SW480 (cell line): Measurements from ENCODE around the gene ASB18.

Experiments
- DNase-seq: peaks from one replicate; pipeline ENCODE4 v3.0.0-alpha.2; 2016; ENCODE audit warnings: low spot score

The ASB18 gene

DNA sequence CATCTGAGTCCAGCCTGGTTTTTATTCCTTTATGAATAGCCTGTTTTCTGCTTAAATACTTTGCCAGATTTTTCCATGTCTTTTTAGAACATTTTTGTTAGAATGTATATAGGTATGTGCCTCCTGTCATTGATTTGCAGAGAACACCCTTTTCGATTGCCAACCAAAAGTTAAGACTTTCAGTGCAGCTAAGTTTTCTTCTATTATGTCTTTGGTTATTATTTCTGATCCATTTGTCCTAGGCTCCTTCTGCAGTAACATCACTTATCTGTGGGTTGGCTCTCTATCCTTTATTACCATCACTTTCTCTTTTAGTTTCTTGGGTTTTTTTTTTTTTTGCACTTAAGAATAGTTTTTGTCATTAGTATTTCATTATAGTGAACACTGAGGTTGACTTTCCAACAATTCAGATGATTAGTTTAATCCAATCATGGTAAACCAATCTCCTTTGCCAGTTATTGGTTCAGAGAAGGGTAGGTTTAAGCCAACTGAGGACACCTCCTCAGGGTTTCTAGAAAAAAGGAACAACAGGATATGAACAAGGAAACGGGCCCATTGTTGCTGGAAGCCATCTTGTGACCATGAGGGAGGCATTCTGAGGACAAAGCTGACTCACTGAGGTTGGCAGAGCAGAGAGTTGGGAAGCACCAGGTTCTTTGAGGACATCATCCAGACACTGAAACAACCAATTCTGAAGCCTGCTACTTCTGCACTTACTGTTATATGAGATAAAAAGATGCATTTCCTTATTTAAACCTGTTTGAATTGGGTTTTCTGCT is 58.1 kb downstream of the ASB18 start:
- DNase-seq, result no peak

DNA sequence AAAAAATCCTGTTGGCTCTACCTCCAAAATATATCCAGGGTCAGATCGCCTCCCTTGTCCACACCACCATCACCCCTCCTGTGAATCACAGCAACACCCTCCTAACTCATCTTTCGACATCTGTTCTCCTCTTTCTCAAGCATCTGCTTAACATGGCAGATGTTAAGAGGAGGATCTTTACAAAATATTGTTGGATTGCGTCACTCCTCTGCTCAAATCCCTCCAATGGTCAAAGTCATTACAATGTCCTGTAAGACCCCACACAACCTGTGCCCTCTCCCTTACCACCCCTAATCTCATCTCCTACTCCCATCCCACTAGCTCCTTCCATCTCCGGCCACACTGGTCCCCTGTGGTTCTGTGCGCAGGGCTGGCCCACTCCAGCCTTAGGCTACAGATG is 59.3 kb downstream of the ASB18 start:
- DNase-seq, result no peak

DNA sequence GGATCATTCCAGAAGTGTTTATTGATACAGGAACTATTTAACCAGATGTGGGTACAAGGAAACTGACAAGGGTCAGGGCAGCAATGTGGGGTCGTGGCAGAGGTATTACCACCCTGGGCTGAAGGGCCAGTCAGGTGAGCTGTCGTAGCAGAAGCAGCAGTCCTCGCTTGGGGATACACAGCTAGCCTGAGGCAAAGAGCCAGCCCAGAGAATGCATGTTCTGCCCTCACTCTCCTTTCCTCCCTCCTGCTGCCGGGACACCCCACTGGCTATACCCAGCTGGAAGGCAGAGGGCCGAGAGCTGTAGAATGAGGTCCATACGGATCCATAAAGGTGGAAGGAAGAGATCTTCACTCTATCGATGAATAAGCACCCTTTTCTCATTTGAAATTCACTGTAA is 63.8 kb downstream of the ASB18 start:
- DNase-seq, result no peak

DNA sequence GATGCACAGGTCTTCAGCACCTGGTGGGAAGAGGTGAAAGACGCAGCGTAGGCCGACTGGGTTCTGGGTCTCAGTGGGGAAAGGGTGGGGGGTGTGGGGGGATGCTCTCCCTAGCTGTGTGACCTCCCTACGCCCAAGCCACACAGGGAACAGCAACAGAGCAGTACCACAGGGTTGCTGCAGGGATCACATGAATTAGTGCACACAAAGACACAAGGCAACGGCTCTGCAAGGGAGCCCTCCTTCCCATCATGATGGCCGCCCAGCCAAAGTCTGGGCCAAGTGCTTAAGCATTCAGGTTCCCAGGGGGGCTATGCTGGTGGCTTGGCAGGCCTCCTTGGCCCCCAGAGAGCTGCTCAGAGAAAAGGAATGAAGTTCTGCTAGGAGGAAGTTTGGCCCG is 67.8 kb downstream of the ASB18 start:
- no peak for DNase-seq

DNA sequence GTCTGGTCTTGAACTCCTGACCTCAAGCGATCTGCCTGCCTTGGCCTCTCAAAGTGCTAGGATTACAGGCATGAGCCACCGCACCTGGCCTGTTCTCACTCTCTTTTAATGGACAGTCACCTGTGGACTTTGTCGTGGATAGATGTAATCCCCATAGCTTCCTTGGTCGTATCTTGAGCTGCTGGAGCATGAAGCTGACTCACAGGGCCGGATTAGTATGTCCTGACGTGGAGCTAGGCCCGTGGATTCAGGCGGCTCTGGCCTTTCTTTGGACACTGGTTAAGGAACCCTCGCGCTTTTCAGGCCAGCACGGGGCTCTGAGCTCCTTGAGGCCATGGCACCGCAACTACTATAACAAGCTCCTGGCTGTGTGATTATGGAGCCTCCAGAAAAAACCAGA is 68.5 kb downstream of the ASB18 start:
- DNase-seq, result no peak

DNA sequence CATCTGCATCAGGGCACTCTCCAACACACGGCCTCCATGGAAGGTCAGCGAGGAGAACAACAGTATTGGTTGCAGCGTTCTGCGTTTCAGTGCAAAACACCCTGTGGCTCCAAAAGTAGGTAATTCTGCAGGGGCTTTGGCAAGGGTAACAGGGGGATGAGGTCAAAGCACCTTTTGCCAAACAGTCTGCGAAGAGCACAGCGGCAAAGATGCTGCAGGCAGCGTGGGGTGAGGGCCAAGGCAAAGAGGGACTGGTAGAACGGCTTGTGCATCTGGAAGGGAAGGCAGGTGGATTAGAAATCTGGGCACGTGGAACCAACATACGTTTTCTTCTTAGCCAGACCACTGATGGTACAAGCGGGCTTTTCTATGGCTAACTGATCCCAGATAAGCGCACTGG is 69.4 kb downstream of the ASB18 start:
- no peak for DNase-seq

DNA sequence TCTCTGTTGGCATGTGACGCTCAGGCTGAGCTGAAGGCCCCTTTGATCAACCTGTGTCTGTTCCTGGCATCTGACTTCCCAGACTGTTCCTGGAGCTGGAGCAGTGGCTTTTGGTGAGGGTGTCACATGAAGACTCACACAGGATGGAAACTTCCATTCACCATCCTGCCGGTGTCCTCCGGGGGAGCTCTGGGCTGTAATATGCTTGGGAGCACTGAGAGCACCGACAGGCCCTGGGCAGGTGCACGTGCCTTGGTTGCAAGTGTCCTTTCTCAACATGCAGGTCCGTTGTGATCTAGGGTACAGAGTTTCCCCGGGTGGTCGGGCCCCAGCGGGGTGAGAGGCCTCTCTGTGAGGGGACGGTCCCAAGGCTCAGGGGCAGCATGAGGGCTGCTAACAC is 71.2 kb downstream of the ASB18 start:
- no peak for DNase-seq

DNA sequence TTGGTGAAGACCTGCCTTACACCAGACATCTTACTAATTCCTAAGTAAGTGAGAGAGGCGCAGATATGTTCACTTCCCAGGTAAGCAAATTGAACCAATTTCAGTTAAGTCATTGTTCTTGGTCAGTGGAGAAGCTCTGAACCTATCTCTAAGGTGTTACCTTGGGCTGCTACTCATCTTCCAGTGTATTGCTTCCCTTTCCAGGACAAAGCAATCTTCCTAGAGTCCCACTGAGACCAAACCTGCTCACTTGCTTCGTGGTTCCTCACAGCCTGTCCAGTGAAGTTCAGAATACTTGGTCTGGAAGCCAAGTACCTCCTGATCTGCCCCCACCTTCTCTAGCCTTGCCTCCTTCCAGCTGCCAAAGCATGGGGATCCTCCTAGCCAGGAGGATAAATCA is 73.5 kb downstream of the ASB18 start:
- DNase-seq, result no peak

DNA sequence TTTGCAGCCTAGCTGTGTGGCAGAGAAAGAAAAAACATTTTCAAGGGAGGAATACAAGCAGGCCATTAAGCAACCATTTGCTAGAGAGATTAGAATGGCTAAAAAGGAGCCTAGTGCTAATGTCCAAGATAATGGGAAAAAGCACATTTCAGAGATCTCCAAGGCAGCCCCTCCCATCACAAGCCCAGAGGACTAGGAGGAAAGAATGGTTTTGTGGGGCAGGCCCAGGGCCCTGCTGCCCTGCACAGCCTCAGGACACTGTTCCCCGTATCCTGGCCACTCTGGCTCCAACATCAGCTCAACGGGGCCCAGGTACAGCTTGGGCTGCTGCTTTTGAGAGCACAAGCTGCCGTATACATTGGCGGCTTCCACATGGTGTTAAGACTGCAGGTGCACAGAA is 79.5 kb downstream of the ASB18 start:
- DNase-seq, result no peak

DNA sequence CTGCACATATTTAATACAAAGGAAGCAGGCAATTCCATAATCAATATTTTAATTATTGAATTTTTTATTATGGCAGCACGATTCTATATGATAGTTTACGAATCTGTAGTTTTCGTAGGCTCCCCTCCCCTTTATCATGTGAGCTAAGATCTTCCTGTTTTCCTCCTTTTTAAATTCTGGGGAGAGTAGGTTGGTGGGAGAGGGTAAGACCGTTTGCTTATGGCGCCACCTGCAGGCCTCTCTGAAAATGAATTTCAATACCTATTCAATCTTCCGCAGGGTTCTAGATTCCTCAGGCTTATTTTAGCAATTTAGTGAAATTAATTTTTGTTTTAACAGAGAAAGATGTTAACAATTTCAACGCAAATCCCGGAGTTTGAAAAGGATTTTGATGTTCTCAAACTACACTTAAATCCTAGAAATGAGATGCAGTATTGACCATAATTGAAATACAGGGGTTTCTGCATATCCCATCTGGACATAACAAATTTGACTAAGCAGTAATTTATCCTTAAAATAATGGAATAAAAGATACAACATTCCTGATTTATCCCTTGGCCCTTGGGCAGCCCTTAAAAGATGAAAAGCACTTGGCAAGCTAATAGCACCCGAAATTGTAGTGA is 83.3 kb downstream of the ASB18 start:
- DNase-seq, result peak; percentile 56

DNA sequence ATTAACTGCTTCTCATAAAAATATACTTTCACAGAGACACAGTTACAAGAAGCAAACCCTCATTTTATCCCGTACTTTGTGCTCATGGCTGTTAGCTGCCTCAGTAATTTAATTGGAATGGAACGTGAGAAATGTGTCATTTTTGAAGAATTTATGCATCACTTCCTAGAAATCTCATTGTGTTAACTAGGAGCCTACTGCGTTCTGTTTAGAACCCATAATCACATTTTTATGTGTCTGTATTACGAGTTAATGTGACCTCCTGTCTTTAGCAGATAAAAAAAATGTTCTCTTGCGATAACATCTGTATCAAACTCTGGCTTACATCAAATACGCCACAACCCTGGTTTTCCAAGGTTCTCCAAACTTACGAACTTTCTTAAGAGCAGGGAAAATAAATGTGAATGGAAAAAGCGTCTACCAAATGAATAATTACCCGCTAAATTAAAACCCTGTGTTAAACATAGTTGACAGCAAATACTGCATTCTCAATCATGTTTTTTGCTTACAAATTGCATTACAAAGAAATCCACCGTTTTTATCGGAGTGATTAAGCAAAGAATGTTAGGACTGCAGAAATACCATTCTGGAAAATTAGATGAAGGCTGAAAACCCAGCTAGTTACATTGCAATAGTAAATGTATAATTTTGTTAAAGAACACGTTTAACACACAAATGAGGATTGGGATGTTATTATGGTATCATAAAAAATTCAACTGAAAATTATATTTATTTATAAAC is 84.0 kb downstream of the ASB18 start:
- DNase-seq, result peak; percentile 10

DNA sequence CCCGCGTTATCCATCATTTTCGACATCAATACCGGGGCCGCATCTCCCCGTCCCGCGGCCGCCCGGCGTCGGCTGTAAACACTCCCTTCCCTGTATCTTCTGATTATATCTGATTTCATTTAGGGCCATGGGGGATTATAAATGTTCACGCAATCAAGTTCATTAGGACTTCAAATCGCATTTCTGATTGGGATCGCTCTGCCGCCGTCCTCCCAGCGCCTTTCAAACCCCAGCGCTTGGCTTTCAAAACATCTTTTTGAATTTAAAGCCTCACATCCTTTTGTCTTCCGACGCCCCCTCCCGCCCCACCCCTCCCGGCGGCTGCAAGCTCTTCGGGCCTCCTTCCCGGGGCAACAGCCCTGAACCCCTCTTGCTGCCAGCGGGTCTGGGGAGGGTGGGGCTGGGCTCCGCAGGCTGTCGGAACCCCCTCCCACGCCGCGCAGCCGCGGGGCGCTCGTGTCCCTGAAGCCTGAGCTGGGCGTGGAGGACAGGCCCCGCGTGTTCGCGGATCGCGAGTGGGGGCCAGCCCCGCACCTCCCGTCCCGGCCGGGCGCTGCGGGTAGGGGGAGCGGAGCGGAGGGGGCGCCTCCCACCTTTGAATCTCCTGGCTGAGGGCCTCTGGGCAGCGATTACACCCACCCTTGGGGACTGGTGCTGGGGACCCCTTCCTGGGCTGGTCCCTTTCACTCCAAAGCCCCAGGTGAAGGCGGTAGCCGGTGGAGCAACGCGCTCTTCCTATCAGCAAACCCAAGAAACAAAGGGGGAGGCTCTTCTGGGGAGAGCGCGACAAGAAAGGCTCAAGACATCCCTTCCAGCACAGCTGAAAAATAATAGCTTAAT is 84.8 kb downstream of the ASB18 start:
- DNase-seq, result no peak

DNA sequence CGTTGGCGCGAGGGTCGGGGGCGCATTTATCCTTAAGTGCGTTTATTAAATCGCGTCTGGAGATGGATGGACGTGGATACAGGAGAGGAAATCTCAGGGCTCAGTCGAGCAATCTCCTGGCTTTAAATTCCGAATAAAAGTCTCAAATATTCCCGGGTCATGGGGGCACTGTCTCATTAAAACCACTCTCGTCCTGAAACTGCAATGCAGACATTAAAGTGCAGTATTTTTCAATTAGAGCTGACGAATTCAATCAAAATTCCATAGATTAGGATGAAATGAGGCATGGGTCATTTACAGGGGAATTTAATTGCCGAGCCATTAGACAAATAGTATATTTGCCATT is 85.3 kb downstream of the ASB18 start:
- no peak for DNase-seq

DNA sequence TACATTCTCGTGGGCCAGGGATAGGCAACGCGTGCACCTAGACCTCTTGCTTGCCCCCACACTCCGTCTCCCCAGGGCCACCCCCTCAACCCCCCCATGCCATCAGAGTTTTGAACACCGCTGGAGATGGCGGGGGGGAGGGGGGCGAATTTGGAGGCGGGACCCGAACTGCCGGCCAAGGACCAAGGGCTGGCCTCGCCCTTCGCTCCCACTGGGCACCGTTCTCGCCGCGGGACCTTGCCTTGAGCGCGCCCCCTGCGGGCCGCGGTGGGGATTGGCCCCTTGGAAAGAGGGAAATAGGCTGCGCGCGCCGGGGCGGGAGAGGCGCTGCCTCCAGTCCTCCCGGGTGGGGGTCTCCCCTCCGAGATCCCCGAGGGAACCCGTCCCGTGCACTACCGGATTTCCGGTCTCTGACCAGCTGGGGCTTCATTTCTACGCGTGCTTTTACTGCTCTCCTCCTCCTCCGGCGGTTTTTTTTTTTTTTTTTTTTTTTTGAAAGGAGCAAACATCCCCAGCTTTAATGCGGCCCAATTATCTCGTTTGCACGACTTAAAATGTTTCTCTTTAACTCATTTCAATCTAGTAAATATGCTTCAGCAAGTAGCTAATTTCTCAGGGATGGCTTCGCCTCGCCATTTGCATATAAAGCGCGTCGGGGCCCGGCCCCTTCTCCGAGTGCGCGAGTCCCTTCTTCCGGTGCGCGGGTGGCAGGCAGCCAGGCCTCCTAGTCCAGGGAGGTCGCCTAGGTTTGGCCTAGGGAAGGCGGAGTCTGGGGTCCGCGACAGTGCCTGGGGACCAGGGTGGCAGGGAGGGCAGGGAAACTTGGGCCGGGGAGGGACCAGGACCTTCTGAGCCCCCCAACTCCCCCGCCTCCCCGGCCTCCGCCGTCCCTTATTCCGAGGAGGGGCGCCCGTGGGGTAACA is 86.0 kb downstream of the ASB18 start:
- peak; percentile 50 for DNase-seq

DNA sequence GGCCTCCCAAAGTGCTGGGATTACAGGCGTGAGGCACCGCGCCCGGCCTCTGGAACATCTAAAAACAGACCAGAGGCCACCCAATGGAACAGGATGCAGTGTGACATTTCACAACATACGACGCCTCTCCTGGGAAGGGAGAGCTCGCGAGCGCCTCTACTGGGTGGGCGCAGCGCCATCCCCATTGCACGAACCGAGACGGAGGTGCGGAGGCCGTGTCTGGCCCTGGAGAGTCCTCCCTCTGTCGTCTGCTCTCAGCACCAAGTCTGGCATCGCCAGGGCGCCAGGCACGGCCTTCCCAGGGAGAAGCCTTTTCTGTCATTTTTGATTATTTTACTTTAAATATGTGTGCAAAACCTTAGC is 86.6 kb downstream of the ASB18 start:
- no peak for DNase-seq

DNA sequence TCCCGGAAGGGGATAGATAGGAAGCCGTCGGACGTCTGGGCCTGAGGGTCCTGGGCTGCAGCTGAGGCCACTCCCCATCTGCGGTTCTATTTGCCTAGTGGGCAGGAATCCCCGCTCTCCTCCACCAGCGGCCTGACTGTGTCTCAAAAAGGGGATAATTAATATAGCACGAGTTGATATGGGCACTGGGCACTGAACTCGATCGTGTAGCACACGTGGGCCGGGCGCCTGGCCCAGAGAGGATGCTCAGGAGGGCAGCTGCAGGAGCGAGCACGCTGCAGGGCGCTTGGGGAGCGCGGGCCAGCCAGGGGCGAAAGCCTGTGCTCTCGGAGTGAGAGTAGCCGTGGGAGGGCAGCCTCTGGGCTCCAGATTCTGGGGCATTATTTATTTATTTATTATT is 87.3 kb downstream of the ASB18 start:
- DNase-seq, result no peak

DNA sequence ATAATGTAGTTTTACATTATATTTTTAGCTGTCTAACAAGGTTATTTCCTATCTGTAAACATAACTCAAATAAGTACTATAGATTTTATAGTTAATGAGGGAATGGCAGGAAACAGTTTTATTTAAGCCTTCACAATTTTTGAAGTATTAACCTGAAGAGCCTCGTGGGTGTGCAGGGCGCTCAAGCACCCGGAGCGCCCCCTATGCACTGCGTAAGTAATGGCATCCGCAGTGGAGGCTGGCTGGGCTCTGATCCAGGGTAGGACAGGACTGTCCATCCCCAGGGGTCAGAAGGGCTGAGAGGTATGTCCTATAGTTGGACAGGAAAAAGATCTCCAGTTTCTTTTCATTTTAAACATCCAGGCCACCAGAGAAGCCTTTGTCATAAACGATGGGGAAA is 87.8 kb downstream of the ASB18 start:
- DNase-seq, result peak; percentile 15

DNA sequence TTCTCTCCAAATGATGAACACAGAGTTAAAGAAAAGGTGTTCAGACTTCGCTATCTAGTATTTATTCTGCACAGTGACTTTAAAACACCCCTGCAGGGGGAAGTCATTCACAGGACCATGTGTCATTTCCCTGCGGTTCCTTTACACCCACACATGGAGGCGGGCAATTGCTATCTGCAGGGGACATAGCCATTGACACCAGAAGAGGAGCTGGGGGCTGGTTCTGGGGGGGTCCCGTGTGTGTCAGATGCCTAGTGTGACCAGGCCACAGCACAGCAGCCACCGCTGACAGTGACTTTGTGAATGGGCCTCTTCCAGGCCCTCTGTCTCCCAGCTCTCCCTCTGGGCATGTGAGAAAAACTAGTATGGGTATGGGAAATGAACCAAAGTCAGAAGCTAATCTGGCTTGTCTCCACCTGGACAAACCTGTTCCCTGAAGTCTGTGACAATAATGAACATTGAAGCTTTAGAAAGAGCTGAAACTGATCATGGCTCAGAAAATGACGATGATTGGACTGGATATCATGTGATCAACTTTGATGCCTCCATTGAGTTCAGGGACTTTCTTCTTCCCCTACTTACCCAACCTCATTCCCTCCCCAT is 88.6 kb downstream of the ASB18 start:
- DNase-seq, result peak; percentile 57

DNA sequence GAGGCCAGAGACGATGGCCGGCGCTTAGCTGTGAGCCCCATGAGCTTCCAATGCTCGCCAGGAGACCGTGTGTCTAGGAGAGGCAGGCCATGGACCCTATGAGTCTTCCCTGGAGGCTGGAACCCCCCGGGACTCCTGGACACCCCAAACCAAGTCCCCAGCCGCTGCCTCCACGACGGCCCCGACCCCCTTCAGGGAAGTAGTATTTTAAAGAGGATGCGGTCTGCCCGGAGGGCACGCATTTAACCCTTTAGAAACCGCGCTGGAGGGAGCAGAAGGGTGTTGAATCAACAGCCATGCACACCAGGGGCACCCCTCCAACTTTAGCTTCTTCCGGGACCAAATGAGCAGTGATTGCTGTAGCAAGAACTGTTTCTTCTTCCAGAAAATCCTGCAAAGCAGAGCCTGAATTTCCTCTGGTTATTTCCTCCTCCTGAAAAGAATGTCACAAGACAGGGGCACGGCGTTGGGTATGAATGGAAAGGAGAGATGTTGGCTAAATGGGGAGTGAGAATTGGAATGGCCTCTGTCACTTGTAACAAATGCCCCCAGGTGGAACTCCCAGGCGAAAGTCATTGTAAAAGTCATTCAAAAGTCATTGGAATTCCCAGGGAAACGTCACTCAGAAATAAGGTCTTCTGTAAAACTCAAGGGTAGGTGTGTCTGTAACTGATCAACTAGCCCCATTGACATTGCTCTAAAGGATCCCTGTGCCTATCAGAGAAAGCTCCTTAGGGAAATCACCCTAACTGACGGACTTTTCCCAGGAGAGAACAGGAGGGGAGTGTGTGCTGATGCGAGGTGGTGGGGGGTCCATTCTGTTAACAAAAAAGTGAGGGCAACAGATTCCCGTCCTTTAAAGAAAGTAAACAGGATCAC is 90.2 kb downstream of the ASB18 start:
- DNase-seq, result no peak
